ENCODE data around the gene ORAI3. TPM values are rescaled to one million over a fixed set of nuclear protein-coding genes. Genes with fewer than 3 reads are reported as not detected.

ORAI3 gene
- total and polyA plus RNA-seq, 2 of the 13 experiments (the other 11 are each of a cell fraction or from before 2014, with no cell fraction given) = 11.4 to 32.0 TPM

- TF ChIP-seq ZNF138 (CRISPR knock-in tag; IDR thresholded peaks at IDR 0.05; ENCODE audit: low read depth) = peak; percentile 65
- peak; percentile 58; the same call in 1 of the 2 replicates for TF ChIP-seq REXO4 (CRISPR knock-in tag; IDR thresholded peaks at IDR 0.05; ENCODE audit: borderline replicate concordance)
- TF ChIP-seq FOXC1 (CRISPR knock-in tag; IDR thresholded peaks at IDR 0.05; ENCODE audit: borderline replicate concordance) = no peak; the same call in 1 of the 2 replicates
- no peak for TF ChIP-seq ZNF335 (CRISPR knock-in tag; IDR thresholded peaks at IDR 0.05)
- TF ChIP-seq ATF3 (CRISPR knock-in tag; IDR thresholded peaks at IDR 0.05) = no peak
- no peak for TF ChIP-seq SMARCE1 (IDR thresholded peaks at IDR 0.05; ENCODE audit: borderline replicate concordance)
- no peak for TF ChIP-seq ZNF18 (CRISPR knock-in tag; IDR thresholded peaks at IDR 0.05; ENCODE audit: insufficient replicate concordance)
- no peak for TF ChIP-seq DR1 (CRISPR knock-in tag; IDR thresholded peaks at IDR 0.05)
- TF ChIP-seq MBD4 (IDR thresholded peaks at IDR 0.05; ENCODE audit: borderline replicate concordance, low read length) = no peak
- no peak for TF ChIP-seq NFE2L1 (CRISPR knock-in tag; IDR thresholded peaks at IDR 0.05; ENCODE audit: borderline replicate concordance)
- no peak for TF ChIP-seq ZSCAN20 (CRISPR knock-in tag; IDR thresholded peaks at IDR 0.05; ENCODE audit: borderline replicate concordance)
- no peak; the same call in 1 of the 2 replicates for TF ChIP-seq ARID2 (CRISPR knock-in tag; IDR thresholded peaks at IDR 0.05; ENCODE audit: borderline replicate concordance)
- TF ChIP-seq ZNF12 (CRISPR knock-in tag; IDR thresholded peaks at IDR 0.05) = peak; percentile 38; the same call in 1 of the 2 replicates
- TF ChIP-seq TBX2 (CRISPR knock-in tag; IDR thresholded peaks at IDR 0.05; ENCODE audit: borderline replicate concordance) = peak; percentile 58; the same call in 1 of the 2 replicates
- TF ChIP-seq ZNF776 (CRISPR knock-in tag; IDR thresholded peaks at IDR 0.05) = 0 out of 2 replicates have a peak, but pooled peaks have one; percentile 26
- TF ChIP-seq GTF2F1 (IDR thresholded peaks at IDR 0.05; ENCODE audit: low read length) = no peak
- 0 out of 2 replicates have a peak, but pooled peaks have one; percentile 18 for TF ChIP-seq MTERF4 (CRISPR knock-in tag; IDR thresholded peaks at IDR 0.05)
- TF ChIP-seq DDIT3 (CRISPR knock-in tag; IDR thresholded peaks at IDR 0.05) = no peak
- TF ChIP-seq PHF8 (CRISPR knock-in tag; IDR thresholded peaks at IDR 0.05) = peak; percentile 62
- no peak for TF ChIP-seq ATF7 (IDR thresholded peaks at IDR 0.05)
- TF ChIP-seq ATF7 (CRISPR knock-in tag; IDR thresholded peaks at IDR 0.05) = no peak
- no peak for TF ChIP-seq ZNF841 (CRISPR knock-in tag; IDR thresholded peaks at IDR 0.05; ENCODE audit: borderline replicate concordance)
- no peak for TF ChIP-seq LCORL (IDR thresholded peaks at IDR 0.05)
- TF ChIP-seq LCORL (CRISPR knock-in tag; IDR thresholded peaks at IDR 0.05) = peak; percentile 66; the same call in 1 of the 2 replicates
- TF ChIP-seq NR0B2 (CRISPR knock-in tag; IDR thresholded peaks at IDR 0.05) = peak; percentile 9; the same call in 1 of the 2 replicates
Observed at GRCh38 chr16:30948667-30949649, at the start of gene ORAI3 (continued).
